ENCODE measurements around the gene PCBP3.

The PCBP3 gene

GRCh38 chr21:45985471-45986315, 342.2 kb downstream of the PCBP3 start:
- DNase-seq (ENCODE audit: extremely low read depth in 1 of 2, low read depth in 1 of 2): no peak

GRCh38 chr21:45986316-45987051, 343.0 kb downstream of the PCBP3 start:
- DNase-seq (ENCODE audit: extremely low read depth in 1 of 2, low read depth in 1 of 2): no peak

GRCh38 chr21:45987121-45987711, 343.7 kb downstream of the PCBP3 start:
- no peak for DNase-seq (ENCODE audit: extremely low read depth in 1 of 2, low read depth in 1 of 2)

- DNase-seq (ENCODE audit: extremely low read depth in 1 of 2, low read depth in 1 of 2): no peak
These were observed 345.1 kb downstream of the PCBP3 start for GRCh38 chr21:45988366-45989347.

GRCh38 chr21:45989355-45990048, 346.0 kb downstream of the PCBP3 start:
- no peak for DNase-seq (ENCODE audit: extremely low read depth in 1 of 2, low read depth in 1 of 2)

- no peak for DNase-seq (ENCODE audit: extremely low read depth in 1 of 2, low read depth in 1 of 2)
These were observed 346.7 kb downstream of the PCBP3 start for GRCh38 chr21:45990049-45990711.

GRCh38 chr21:45990741-45991605, 347.4 kb downstream of the PCBP3 start:
- DNase-seq (ENCODE audit: extremely low read depth in 1 of 2, low read depth in 1 of 2): no peak

- no peak for DNase-seq (ENCODE audit: extremely low read depth in 1 of 2, low read depth in 1 of 2)
These were observed 348.2 kb downstream of the PCBP3 start for GRCh38 chr21:45991606-45992300.
